SH-SY5Y (cell line): ENCODE results near the gene VPS35.

ENCODE experiments used
- GATA2 ChIP-seq: IDR thresholded peaks from 2 replicates; pipeline ENCODE4 v1.6.1; 2011; ENCODE audit warnings: mild to moderate bottlenecking, low read depth, low read length
- GATA3 ChIP-seq: IDR thresholded peaks from 2 replicates; pipeline ENCODE4 v1.6.1; 2011; ENCODE audit warnings: low read depth, mild to moderate bottlenecking, low read length, moderate library complexity

DNA sequence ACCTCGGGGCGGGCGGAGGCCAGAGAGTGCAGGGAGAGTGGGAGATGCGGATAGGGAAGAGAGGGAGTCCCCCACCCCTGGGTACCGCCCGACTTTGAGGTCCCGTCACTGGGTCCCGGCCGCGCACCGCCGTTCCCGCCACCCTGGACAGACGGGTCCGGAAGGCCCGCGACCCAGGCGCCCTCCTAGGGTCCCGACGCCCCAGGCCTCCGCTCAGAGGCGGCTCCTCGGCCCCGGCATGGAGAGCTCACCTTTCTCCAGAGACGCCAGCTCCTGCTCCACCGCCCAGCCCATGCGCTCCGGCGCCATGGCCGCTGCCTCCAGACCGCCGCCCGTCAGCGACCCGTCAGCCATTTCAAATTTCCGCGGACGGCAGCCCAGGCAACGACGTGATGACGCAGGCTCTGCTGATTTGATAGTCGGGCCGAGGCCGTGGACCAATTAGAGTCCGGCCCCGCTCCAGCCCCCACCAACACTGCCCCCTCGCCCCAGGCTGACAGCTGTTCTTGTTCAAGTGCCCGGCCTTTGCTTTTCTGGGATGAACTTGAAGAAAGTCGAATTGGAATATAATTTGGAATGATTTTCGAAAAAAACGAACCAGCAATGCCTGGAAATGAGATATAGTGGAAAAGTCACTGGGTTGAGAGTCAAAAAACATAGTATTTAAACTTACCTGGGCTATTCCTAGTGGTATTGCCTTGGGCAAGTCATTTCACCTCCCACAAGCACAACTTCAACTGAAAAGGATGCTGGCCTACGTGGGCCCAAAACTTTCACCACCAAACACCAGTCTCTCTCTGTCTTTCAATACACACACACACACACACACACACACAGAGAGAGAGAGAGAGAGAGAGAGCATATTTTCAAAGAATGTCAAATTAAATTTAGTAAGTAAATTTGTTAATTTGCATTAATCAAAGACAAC lies 67.7 kb downstream of the VPS35 start, which contains the start of gene SHCBP1:
- no peak for TF ChIP-seq GATA2
- no peak for TF ChIP-seq GATA3
